Measurements from ENCODE around the gene PKMYT1.

Gene PKMYT1

GRCh38 chr16:2980227-2981176 lies at the start of gene PKMYT1:
PKMYT1 (minus strand) TSS chr16:2980446; CDS start chr16:2979657, 789 bp downstream.
- Mint-ChIP-seq H3K36me3 (ENCODE audit: low read depth) (peaks cover 24% of the 10 kb centered on the region), H3K9me3 (no peaks in the 10 kb centered on the region), H3K27me3 (no peaks in the 10 kb centered on the region), H3K4me3 (peak within 1 kb of the TSS; percentile 88), H3K4me1 (ENCODE audit: low read depth) (peaks cover 27% of the 10 kb centered on the region), H3K27ac (peak within 1 kb of the TSS; percentile 86)

GRCh38 chr16:3029491-3030221 lies 49.4 kb upstream of the PKMYT1 start:
- peak overlapping the region; percentile 59 for H3K4me3 Mint-ChIP-seq
- H3K27me3 Mint-ChIP-seq: peaks cover 50% of the 10 kb centered on the region
- H3K9me3 Mint-ChIP-seq: no peaks in the 10 kb centered on the region
- H3K27ac Mint-ChIP-seq: no peak overlapping the region
- peaks cover 15% of the 10 kb centered on the region for H3K36me3 Mint-ChIP-seq (ENCODE audit: low read depth)
- H3K4me1 Mint-ChIP-seq (ENCODE audit: low read depth): peaks cover 18% of the 10 kb centered on the region

- no peaks in the 10 kb centered on the region for H3K9me3 Mint-ChIP-seq
- H3K27ac Mint-ChIP-seq: no peak overlapping the region
- H3K27me3 Mint-ChIP-seq: peaks cover 44% of the 10 kb centered on the region
- H3K36me3 Mint-ChIP-seq (ENCODE audit: low read depth): peaks cover 19% of the 10 kb centered on the region
- H3K4me1 Mint-ChIP-seq (ENCODE audit: low read depth): peaks cover 22% of the 10 kb centered on the region
- H3K4me3 Mint-ChIP-seq: peak overlapping the region; percentile 59
Observed at GRCh38 chr16:3028716-3029319, 48.6 kb upstream of the PKMYT1 start.

- Mint-ChIP-seq H3K4me3 (no peak overlapping the region), H3K9me3 (no peaks in the 10 kb centered on the region), H3K27ac (no peak overlapping the region), H3K4me1 (ENCODE audit: low read depth) (peaks cover 28% of the 10 kb centered on the region), H3K36me3 (ENCODE audit: low read depth) (peaks cover 19% of the 10 kb centered on the region), H3K27me3 (peaks cover 37% of the 10 kb centered on the region)
Observed at GRCh38 chr16:3027983-3028715, 47.9 kb upstream of the PKMYT1 start.

GRCh38 chr16:3027489-3027795 lies 47.2 kb upstream of the PKMYT1 start:
- H3K36me3 Mint-ChIP-seq (ENCODE audit: low read depth): peaks cover 19% of the 10 kb centered on the region
- no peak overlapping the region for H3K27ac Mint-ChIP-seq
- no peaks in the 10 kb centered on the region for H3K9me3 Mint-ChIP-seq
- H3K4me3 Mint-ChIP-seq: no peak overlapping the region
- peaks cover 35% of the 10 kb centered on the region for H3K4me1 Mint-ChIP-seq (ENCODE audit: low read depth)
- peaks cover 30% of the 10 kb centered on the region for H3K27me3 Mint-ChIP-seq

GRCh38 chr16:3026609-3027488 lies 46.6 kb upstream of the PKMYT1 start:
- peaks cover 26% of the 10 kb centered on the region for H3K27me3 Mint-ChIP-seq
- H3K9me3 Mint-ChIP-seq: no peaks in the 10 kb centered on the region
- H3K27ac Mint-ChIP-seq: no peak overlapping the region
- H3K4me1 Mint-ChIP-seq (ENCODE audit: low read depth): peaks cover 41% of the 10 kb centered on the region
- H3K4me3 Mint-ChIP-seq: no peak overlapping the region
- peaks cover 19% of the 10 kb centered on the region for H3K36me3 Mint-ChIP-seq (ENCODE audit: low read depth)

- H3K4me3 Mint-ChIP-seq: no peak overlapping the region
- H3K4me1 Mint-ChIP-seq (ENCODE audit: low read depth): peaks cover 48% of the 10 kb centered on the region
- H3K9me3 Mint-ChIP-seq: no peaks in the 10 kb centered on the region
- H3K27me3 Mint-ChIP-seq: peaks cover 21% of the 10 kb centered on the region
- H3K36me3 Mint-ChIP-seq (ENCODE audit: low read depth): peaks cover 19% of the 10 kb centered on the region
- H3K27ac Mint-ChIP-seq: no peak overlapping the region
Observed at GRCh38 chr16:3026003-3026378, 45.7 kb upstream of the PKMYT1 start.

GRCh38 chr16:3025032-3026002 lies 45.1 kb upstream of the PKMYT1 start:
- peaks cover 53% of the 10 kb centered on the region for H3K4me1 Mint-ChIP-seq (ENCODE audit: low read depth)
- peaks cover 19% of the 10 kb centered on the region for H3K36me3 Mint-ChIP-seq (ENCODE audit: low read depth)
- H3K27ac Mint-ChIP-seq: no peak overlapping the region
- no peaks in the 10 kb centered on the region for H3K9me3 Mint-ChIP-seq
- peak overlapping the region; percentile 85 for H3K4me3 Mint-ChIP-seq
- H3K27me3 Mint-ChIP-seq: peaks cover 15% of the 10 kb centered on the region

GRCh38 chr16:3023669-3024478 lies 43.6 kb upstream of the PKMYT1 start, which contains the start of the genes HCFC1R1 and THOC6:
HCFC1R1 (minus strand) TSS chr16:3023942; CDS start chr16:3023941, 1 bp downstream.
THOC6 (plus strand) TSS chr16:3024035; CDS start chr16:3024327, 292 bp downstream.
- H3K4me3 Mint-ChIP-seq: peak within 1 kb of the TSS; percentile 85
- H3K4me1 Mint-ChIP-seq (ENCODE audit: low read depth): peaks cover 48% of the 10 kb centered on the region
- H3K27me3 Mint-ChIP-seq: peaks cover 2% of the 10 kb centered on the region
- H3K9me3 Mint-ChIP-seq: no peaks in the 10 kb centered on the region
- peak within 1 kb of the TSS; percentile 97 for H3K27ac Mint-ChIP-seq
- peaks cover 19% of the 10 kb centered on the region for H3K36me3 Mint-ChIP-seq (ENCODE audit: low read depth)

GRCh38 chr16:3023415-3023668 lies 43.1 kb upstream of the PKMYT1 start:
- Mint-ChIP-seq H3K4me1 (ENCODE audit: low read depth) (peaks cover 50% of the 10 kb centered on the region), H3K27ac (peak overlapping the region; percentile 97)

GRCh38 chr16:3022684-3023414 lies 42.6 kb upstream of the PKMYT1 start:
- Mint-ChIP-seq H3K9me3 (no peaks in the 10 kb centered on the region), H3K4me3 (peak overlapping the region; percentile 85), H3K36me3 (ENCODE audit: low read depth) (peaks cover 19% of the 10 kb centered on the region), H3K4me1 (ENCODE audit: low read depth) (peaks cover 52% of the 10 kb centered on the region), H3K27me3 (no peaks in the 10 kb centered on the region), H3K27ac (peak overlapping the region; percentile 97)

More at GRCh38 chr16:3023415-3023668, 43.1 kb upstream of the PKMYT1 start:
- Mint-ChIP-seq H3K9me3 (no peaks in the 10 kb centered on the region), H3K27me3 (no peaks in the 10 kb centered on the region), H3K36me3 (ENCODE audit: low read depth) (peaks cover 19% of the 10 kb centered on the region), H3K4me3 (peak overlapping the region; percentile 85)

GRCh38 chr16:3022208-3022683 lies 42.0 kb upstream of the PKMYT1 start:
- Mint-ChIP-seq H3K4me1 (ENCODE audit: low read depth) (peaks cover 52% of the 10 kb centered on the region), H3K4me3 (peak overlapping the region; percentile 85), H3K9me3 (no peaks in the 10 kb centered on the region), H3K27me3 (no peaks in the 10 kb centered on the region), H3K36me3 (ENCODE audit: low read depth) (peaks cover 19% of the 10 kb centered on the region), H3K27ac (peak overlapping the region; percentile 97)
